ENCODE measurements around the gene HSPD1.
A peak's percentile ranks its signal among the peaks of the same experiment; 100 is the strongest.
"Not testable (repeated sequence)": the region's sequence is repeated elsewhere in the genome, so short reads cannot be mapped to it uniquely, and the experiment has no call there.

The HSPD1 gene

DNA sequence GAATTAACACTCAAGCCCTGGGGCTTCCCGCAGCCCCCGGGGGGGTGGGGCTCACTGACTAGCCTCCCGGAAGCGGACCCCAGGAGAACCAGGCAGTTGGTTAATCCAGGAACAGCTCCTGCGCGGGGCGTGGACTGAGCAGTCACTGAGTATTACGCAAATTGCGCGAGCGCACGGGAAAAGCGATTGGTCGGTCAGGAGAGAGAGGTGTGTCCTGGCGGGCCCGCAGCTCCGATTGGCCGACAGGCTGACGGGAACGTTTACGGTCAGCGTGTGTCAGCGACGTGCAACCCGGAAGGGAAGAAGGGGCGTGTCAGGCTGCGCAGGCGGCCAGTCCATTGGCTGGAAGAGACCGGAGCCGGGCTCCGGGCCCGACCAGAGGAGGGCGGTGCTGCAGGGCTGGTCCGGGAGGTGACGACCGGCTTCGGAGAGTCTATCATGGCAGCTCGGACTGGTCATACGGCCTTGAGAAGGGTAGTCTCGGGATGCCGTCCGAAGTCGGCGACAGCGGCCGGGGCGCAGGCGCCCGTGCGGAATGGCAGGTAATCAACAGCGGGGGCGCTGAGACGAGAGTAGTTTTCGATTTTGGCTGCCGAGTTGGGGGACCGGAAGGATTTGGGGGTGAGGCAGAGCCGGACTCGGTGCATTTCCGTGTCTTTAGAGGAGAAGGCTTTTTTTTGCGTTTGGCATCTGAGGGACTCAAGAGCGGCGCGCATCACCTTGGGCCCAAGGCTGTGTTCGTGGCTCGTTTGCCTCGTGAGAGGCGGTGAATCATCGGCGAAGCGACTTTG, 46.3 kb downstream of the HSPD1 start, which contains the start of gene COQ10B:
Gene COQ10B, plus strand, starts transcription at position 430 of the 791 bp plus-strand sequence. Its CDS starts 9 bp downstream, at position 439.
- peak within 1 kb of the TSS; percentile 75 for H2AFZ ChIP-seq (ENCODE audit: low read length)

DNA sequence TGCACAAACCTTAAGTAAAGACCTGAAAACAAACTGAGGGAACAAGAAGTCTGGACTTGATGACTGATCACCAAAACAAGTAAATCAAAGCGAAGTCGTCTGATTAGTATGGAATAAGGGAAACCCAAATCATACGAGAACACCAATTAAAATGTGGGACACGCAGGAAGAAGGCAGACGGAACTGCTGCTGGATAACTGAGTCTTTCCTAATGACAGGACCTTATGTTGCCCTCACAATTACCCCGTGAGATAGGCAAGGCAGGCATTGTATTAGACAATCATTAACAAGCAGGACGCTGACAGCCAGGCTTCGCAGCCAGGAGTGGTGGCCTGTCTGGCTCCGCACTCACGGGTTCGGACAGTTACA, 46.9 kb downstream of the HSPD1 start:
- no peak for DNase-seq
- H3K36me3 ChIP-seq (replicated peaks; ENCODE audit: insufficient read depth, low read length), result no peaks in the 10 kb centered on the region
- peak overlapping the region; percentile 52 for H3K27ac ChIP-seq (ENCODE audit: low read length)
- TF ChIP-seq EZH2 (optimal IDR thresholded peaks at IDR 0.05; ENCODE audit: low read depth, low read length) (no peak), EZH2phosphoT487 (IDR thresholded peaks at IDR 0.05; ENCODE audit: low read length) (no peak)
- TF ChIP-seq, protein P1, sequence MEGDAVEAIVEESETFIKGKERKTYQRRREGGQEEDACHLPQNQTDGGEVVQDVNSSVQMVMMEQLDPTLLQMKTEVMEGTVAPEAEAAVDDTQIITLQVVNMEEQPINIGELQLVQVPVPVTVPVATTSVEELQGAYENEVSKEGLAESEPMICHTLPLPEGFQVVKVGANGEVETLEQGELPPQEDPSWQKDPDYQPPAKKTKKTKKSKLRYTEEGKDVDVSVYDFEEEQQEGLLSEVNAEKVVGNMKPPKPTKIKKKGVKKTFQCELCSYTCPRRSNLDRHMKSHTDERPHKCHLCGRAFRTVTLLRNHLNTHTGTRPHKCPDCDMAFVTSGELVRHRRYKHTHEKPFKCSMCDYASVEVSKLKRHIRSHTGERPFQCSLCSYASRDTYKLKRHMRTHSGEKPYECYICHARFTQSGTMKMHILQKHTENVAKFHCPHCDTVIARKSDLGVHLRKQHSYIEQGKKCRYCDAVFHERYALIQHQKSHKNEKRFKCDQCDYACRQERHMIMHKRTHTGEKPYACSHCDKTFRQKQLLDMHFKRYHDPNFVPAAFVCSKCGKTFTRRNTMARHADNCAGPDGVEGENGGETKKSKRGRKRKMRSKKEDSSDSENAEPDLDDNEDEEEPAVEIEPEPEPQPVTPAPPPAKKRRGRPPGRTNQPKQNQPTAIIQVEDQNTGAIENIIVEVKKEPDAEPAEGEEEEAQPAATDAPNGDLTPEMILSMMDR (IDR thresholded peaks at IDR 0.05; ENCODE audit: low read length), result no peak
- H3K27me3 ChIP-seq (replicated peaks; ENCODE audit: insufficient read depth, low read length), result no peaks in the 10 kb centered on the region
- H3K4me3 ChIP-seq (ENCODE audit: low read length), result peak overlapping the region; percentile 80
- H3K79me2 ChIP-seq (ENCODE audit: low read length), result peaks cover 39% of the 10 kb centered on the region
- H3K4me1 ChIP-seq (ENCODE audit: low read length), result peaks cover 11% of the 10 kb centered on the region; the same call in 1 of the 2 replicates
- H3F3A ChIP-seq (ENCODE audit: insufficient read depth, low read length), result 0 out of 2 replicates have a peak, but pooled peaks cover 12% of the 10 kb centered on the region
- H4K20me1 ChIP-seq (ENCODE audit: insufficient read depth, low read length), result no peaks in the 10 kb centered on the region
- H3K4me2 ChIP-seq (ENCODE audit: low read depth, low read length), result peak overlapping the region; percentile 89
- H2AFZ ChIP-seq (ENCODE audit: low read length), result peak overlapping the region; percentile 75
- H3K9me3 ChIP-seq (replicated peaks; ENCODE audit: insufficient read depth, low read length), result no peaks in the 10 kb centered on the region
- no peaks in the 10 kb centered on the region for H3K9me2 ChIP-seq (replicated peaks; ENCODE audit: insufficient read depth, low read length)
- peak overlapping the region; percentile 69 for H3K9ac ChIP-seq (ENCODE audit: low read length)

More for the DNA sequence above, 46.3 kb downstream of the HSPD1 start, which contains the start of gene COQ10B:
- H3K27me3 ChIP-seq (replicated peaks; ENCODE audit: insufficient read depth, low read length), result no peaks in the 10 kb centered on the region
- H3K79me2 ChIP-seq (ENCODE audit: low read length), result peaks cover 45% of the 10 kb centered on the region
- TF ChIP-seq EZH2phosphoT487 (IDR thresholded peaks at IDR 0.05; ENCODE audit: low read length) (no peak), EZH2 (optimal IDR thresholded peaks at IDR 0.05; ENCODE audit: low read depth, low read length) (no peak)
- TF ChIP-seq, protein P1 (IDR thresholded peaks at IDR 0.05; ENCODE audit: low read length), result peak; percentile 21; the same call in 1 of the 2 replicates
- H3K4me3 ChIP-seq (ENCODE audit: low read length), result peak within 1 kb of the TSS; percentile 87
- peaks cover 11% of the 10 kb centered on the region; the same call in 1 of the 2 replicates for H3K4me1 ChIP-seq (ENCODE audit: low read length)
- no peaks in the 10 kb centered on the region for H3K9me3 ChIP-seq (replicated peaks; ENCODE audit: insufficient read depth, low read length)
- peak; percentile 99 for DNase-seq
- peak within 1 kb of the TSS; percentile 93 for H3K9ac ChIP-seq (ENCODE audit: low read length)
- H3F3A ChIP-seq (ENCODE audit: insufficient read depth, low read length), result 0 out of 2 replicates have a peak, but pooled peaks cover 12% of the 10 kb centered on the region
- H3K27ac ChIP-seq (ENCODE audit: low read length), result peak within 1 kb of the TSS; percentile 87
- no peaks in the 10 kb centered on the region for H4K20me1 ChIP-seq (ENCODE audit: insufficient read depth, low read length)
- H3K36me3 ChIP-seq (replicated peaks; ENCODE audit: insufficient read depth, low read length), result no peaks in the 10 kb centered on the region
- no peaks in the 10 kb centered on the region for H3K9me2 ChIP-seq (replicated peaks; ENCODE audit: insufficient read depth, low read length)
- H3K4me2 ChIP-seq (ENCODE audit: low read depth, low read length), result peak within 1 kb of the TSS; percentile 89

DNA sequence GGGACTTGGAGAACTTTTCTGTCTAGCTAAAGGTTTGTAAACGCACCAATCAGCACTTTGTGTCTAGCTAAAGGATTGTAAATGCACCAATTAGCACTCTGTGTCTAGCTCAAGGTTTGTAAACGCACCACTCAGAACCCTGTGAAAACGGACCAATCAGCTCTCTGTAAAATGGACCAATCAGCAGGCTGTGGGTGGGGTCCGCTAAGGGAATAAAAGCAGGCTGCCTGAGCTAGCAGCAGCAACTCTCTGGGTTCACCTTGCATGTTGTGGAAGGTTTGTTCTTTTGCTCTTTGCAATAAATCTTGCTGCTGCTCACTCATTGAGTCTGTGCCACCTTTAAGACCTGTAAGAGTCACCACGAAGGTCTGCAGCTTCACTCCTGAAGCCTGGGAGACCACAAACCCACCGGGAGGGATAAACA, 48.7 kb downstream of the HSPD1 start:
- not testable (repeated sequence) for H3K9me2 ChIP-seq (replicated peaks; ENCODE audit: insufficient read depth, low read length); H3K27me3 ChIP-seq (replicated peaks; ENCODE audit: insufficient read depth, low read length); H3K36me3 ChIP-seq (replicated peaks; ENCODE audit: insufficient read depth, low read length); DNase-seq; H3K4me2 ChIP-seq (ENCODE audit: low read depth, low read length); H3K27ac ChIP-seq (ENCODE audit: low read length); H4K20me1 ChIP-seq (ENCODE audit: insufficient read depth, low read length); H3K9me3 ChIP-seq (replicated peaks; ENCODE audit: insufficient read depth, low read length); H2AFZ ChIP-seq (ENCODE audit: low read length); H3K9ac ChIP-seq (ENCODE audit: low read length); H3K4me3 ChIP-seq (ENCODE audit: low read length)
- Histone ChIP-seq H3K4me1 (ENCODE audit: low read length) (peaks cover 11% of the 10 kb centered on the region; the same call in 1 of the 2 replicates), H3F3A (ENCODE audit: insufficient read depth, low read length) (0 out of 2 replicates have a peak, but pooled peaks cover 12% of the 10 kb centered on the region), H3K79me2 (ENCODE audit: low read length) (peaks cover 23% of the 10 kb centered on the region)
